Neuronal stem cell (in vitro differentiated cells): ENCODE results near the gene OR8D1.

Source experiments
- DNase-seq: peaks from one replicate; pipeline ENCODE4 v3.0.0-alpha.2; 2013; ENCODE audit warnings: low spot score
- H2AFZ ChIP-seq: one replicate; pipeline ENCODE4 v1.6.1; 2013; ENCODE audit warnings: mild to moderate bottlenecking, low read length, inconsistent platforms
- H2AK5ac ChIP-seq: 2 replicates; pipeline ENCODE4 v1.6.1; 2013; ENCODE audit warnings: low read depth, mild to moderate bottlenecking, inconsistent platforms, low read length, moderate library complexity, mixed read lengths
- H2BK120ac ChIP-seq: 2 replicates; pipeline ENCODE4 v1.6.1; 2013; ENCODE audit warnings: low read depth, mild to moderate bottlenecking, inconsistent platforms, low read length, moderate library complexity, mixed read lengths
- H2BK12ac ChIP-seq: one replicate; pipeline ENCODE4 v1.6.1; 2013; ENCODE audit warnings: low read length, inconsistent platforms
- H2BK15ac ChIP-seq: 2 replicates; pipeline ENCODE4 v1.6.1; 2013; ENCODE audit warnings: mild to moderate bottlenecking, low read length, inconsistent platforms, mixed read lengths
- H2BK5ac ChIP-seq: one replicate; pipeline ENCODE4 v1.6.1; 2013; ENCODE audit warnings: inconsistent platforms, mild to moderate bottlenecking, low read length, moderate library complexity
- H3K14ac ChIP-seq: one replicate; pipeline ENCODE4 v1.6.1; 2013; ENCODE audit warnings: low read length, inconsistent platforms
- H3K18ac ChIP-seq: 2 replicates; pipeline ENCODE4 v1.6.1; 2013; ENCODE audit warnings: low read length, inconsistent platforms
- H3K23ac ChIP-seq: 2 replicates; pipeline ENCODE4 v1.6.1; 2013; ENCODE audit warnings: low read depth, mild to moderate bottlenecking, mixed read lengths, low read length, inconsistent platforms; ENCODE audit not compliant: poor library complexity
- H3K27ac ChIP-seq: replicated peaks from 3 replicates; pipeline ENCODE4 v1.5.1; 2013; ENCODE audit warnings: low read length, inconsistent platforms
- H3K27me3 ChIP-seq, 3 experiments: 2 replicates each; pipeline ENCODE4 v1.6.1; 2013; ENCODE audit warnings: low read length in 3 of 3, mild to moderate bottlenecking in 2 of 3, inconsistent platforms in 1 of 3, low read depth in 1 of 3, mixed read lengths in 1 of 3, moderate library complexity in 1 of 3; ENCODE audit not compliant: control insufficient read depth in 3 of 3, insufficient read depth in 3 of 3
- H3K36me3 ChIP-seq, 2 donors: replicated peaks in 1 of 2; 2 replicates each; pipeline ENCODE4 v1.6.1; 2013; ENCODE audit warnings: low read length in 2 of 2; ENCODE audit not compliant: control insufficient read depth in 2 of 2, insufficient read depth in 2 of 2
- H3K4ac ChIP-seq: 2 replicates; pipeline ENCODE4 v1.6.1; 2013; ENCODE audit warnings: inconsistent platforms, mild to moderate bottlenecking, low read length, moderate library complexity
- H3K4me1 ChIP-seq, 2 donors: 1 replicate in 1 of 2; 2 replicates in 1 of 2; pipeline ENCODE4 v1.6.1; 2013; ENCODE audit warnings: low read length in 2 of 2, low read depth in 1 of 2; ENCODE audit not compliant: control insufficient read depth in 2 of 2, insufficient read depth in 1 of 2
- H3K4me2 ChIP-seq: one replicate; pipeline ENCODE4 v1.6.1; 2013; ENCODE audit warnings: mild to moderate bottlenecking, low read length, inconsistent platforms; ENCODE audit not compliant: insufficient read depth, poor library complexity, severe bottlenecking
- H3K4me3 ChIP-seq, 2 donors: 2 replicates each; pipeline ENCODE4 v1.5.1; 2013; ENCODE audit warnings: low read length in 2 of 2, mild to moderate bottlenecking in 2 of 2, inconsistent platforms in 1 of 2, moderate library complexity in 1 of 2
- H3K79me1 ChIP-seq: one replicate; pipeline ENCODE4 v1.6.1; 2013; ENCODE audit warnings: low read depth, mild to moderate bottlenecking, inconsistent platforms, low read length, moderate library complexity
- H3K9ac ChIP-seq: one replicate; pipeline ENCODE4 v1.6.1; 2013; ENCODE audit warnings: mild to moderate bottlenecking, low read depth, low read length, inconsistent platforms; ENCODE audit not compliant: poor library complexity
- H3K9me3 ChIP-seq, 2 donors: replicated peaks in 1 of 2; 2 replicates each; pipeline versions ENCODE3 to v1.6.1; 2013; ENCODE audit warnings: low read length in 2 of 2, mild to moderate bottlenecking in 2 of 2, inconsistent platforms in 1 of 2, low read depth in 1 of 2, mixed read lengths in 1 of 2, moderate library complexity in 1 of 2; ENCODE audit not compliant: control insufficient read depth in 2 of 2, insufficient read depth in 1 of 2
- H4K8ac ChIP-seq: one replicate; pipeline ENCODE4 v1.6.1; 2013; ENCODE audit warnings: low read depth, mild to moderate bottlenecking, inconsistent platforms, low read length, moderate library complexity
- H4K91ac ChIP-seq: one replicate; pipeline ENCODE4 v1.6.1; 2013; ENCODE audit warnings: low read length, low read depth, mild to moderate bottlenecking, inconsistent platforms; ENCODE audit not compliant: poor library complexity
- WGBS, 2 donors: extraction: QIAGEN DNeasy Blood & Tissue Kit; methylation state at CpG; one replicate each; pipeline ENCODE4 v1.1.7; 2013; ENCODE audit warnings: missing lambda C conversion rate in 2 of 2, mixed read lengths in 1 of 2; ENCODE audit not compliant: insufficient read length in 2 of 2, insufficient replicate concordance in 1 of 2; ENCODE audit errors: extremely low coverage in 2 of 2; 5-methylcytosine and 5-hydroxymethylcytosine counted together

The OR8D1 gene

DNA sequence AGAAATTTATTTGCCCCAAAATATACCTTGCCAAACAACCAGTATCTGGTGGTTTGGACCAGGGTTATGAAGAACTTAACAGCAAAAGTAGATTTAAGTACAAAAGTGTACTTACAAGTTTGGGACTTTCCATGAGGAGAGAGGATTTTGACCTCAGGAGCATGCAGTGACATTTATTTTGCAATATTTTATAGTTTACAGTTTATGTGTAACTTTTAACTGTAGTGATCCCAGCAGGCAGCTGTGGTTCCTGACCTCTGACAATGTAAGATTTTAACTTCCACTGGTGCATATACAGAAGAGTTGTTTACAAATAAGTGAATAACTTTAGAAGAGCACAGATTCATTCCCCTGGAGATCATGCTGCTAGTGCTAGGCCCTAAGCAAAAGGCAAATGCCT lies 6.7 kb downstream of the OR8D1 start:
- no peaks in the 10 kb centered on the region for H3K79me1 ChIP-seq
- H3K9me3 ChIP-seq: no peaks in the 10 kb centered on the region
- no peak overlapping the region for H2BK120ac ChIP-seq
- no peaks in the 10 kb centered on the region for H3K4me1 ChIP-seq
- H3K4ac ChIP-seq: no peak overlapping the region
- no peaks in the 10 kb centered on the region for H3K36me3 ChIP-seq
- no peak overlapping the region for H3K9ac ChIP-seq
- no peak overlapping the region for H3K14ac ChIP-seq
- no peak overlapping the region for H4K8ac ChIP-seq
- H3K4me3 ChIP-seq: no peak overlapping the region
- no peak overlapping the region for H3K18ac ChIP-seq
- no peak overlapping the region for H2BK5ac ChIP-seq
- H3K4me2 ChIP-seq: no peak overlapping the region
- H3K27me3 ChIP-seq: no peaks in the 10 kb centered on the region
- no peak overlapping the region for H2AFZ ChIP-seq
- no peak overlapping the region for H4K91ac ChIP-seq
- DNase-seq: no peak
- no peak overlapping the region for H3K23ac ChIP-seq
- no peak overlapping the region for H2AK5ac ChIP-seq
- no peak overlapping the region for H2BK12ac ChIP-seq
- no peak overlapping the region for H2BK15ac ChIP-seq
- H3K27ac ChIP-seq: no peak overlapping the region

DNA sequence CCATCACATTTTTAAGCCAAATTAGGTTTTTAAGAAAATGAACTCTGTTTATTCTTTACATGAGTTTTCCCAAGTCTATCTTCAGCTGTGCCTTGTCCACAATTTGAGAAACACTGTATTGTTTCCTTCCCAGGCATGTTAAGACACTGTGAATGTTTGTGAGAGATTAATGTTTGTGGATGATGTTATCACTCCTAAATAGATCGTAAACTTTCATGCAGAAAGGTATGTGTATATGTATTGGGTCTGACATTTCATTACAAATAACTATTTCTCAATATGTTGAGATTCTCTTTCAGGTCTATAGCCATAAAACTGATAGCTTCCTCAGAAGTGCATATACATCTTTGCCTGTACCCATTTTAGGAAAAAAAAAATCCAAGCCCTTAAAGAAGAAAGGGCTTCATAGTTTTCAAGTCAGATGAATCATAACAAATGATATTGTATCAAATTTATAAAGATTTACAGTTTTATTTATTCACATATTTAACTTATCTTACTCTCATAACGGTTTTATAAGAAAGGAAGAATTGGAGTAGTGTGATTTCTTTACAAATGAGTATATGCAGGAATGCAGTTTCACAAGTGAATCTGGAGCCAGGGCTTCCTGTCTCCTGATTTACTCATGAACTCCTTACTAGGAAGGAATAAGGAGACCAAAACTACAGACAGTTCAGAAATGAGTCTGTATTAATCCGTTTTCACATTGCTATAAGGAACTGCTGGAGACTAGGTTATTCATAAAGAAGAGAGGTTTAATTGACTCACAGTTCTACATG lies 11.2 kb downstream of the OR8D1 start:
- no peak overlapping the region for H3K18ac ChIP-seq
- no peak overlapping the region for H2BK120ac ChIP-seq
- no peak overlapping the region for H2BK15ac ChIP-seq
- no peaks in the 10 kb centered on the region for H3K4me1 ChIP-seq
- H3K14ac ChIP-seq: no peak overlapping the region
- no peak overlapping the region for H3K4me3 ChIP-seq
- H3K23ac ChIP-seq: no peak overlapping the region
- no peak overlapping the region for H4K8ac ChIP-seq
- H3K4ac ChIP-seq: no peak overlapping the region
- H2BK5ac ChIP-seq: no peak overlapping the region
- H3K4me2 ChIP-seq: no peak overlapping the region
- H3K79me1 ChIP-seq: no peaks in the 10 kb centered on the region
- no peak overlapping the region for H2AFZ ChIP-seq
- H3K36me3 ChIP-seq: no peaks in the 10 kb centered on the region
- no peaks in the 10 kb centered on the region for H3K27me3 ChIP-seq
- no peak overlapping the region for H3K27ac ChIP-seq
- no peaks in the 10 kb centered on the region for H3K9me3 ChIP-seq
- no peak overlapping the region for H2BK12ac ChIP-seq
- no peak for DNase-seq
- H2AK5ac ChIP-seq: no peak overlapping the region
- no CpG with 5 or more reads among the region's 3 CpGs for WGBS, 2 donors
- H3K9ac ChIP-seq: no peak overlapping the region
- no peak overlapping the region for H4K91ac ChIP-seq

DNA sequence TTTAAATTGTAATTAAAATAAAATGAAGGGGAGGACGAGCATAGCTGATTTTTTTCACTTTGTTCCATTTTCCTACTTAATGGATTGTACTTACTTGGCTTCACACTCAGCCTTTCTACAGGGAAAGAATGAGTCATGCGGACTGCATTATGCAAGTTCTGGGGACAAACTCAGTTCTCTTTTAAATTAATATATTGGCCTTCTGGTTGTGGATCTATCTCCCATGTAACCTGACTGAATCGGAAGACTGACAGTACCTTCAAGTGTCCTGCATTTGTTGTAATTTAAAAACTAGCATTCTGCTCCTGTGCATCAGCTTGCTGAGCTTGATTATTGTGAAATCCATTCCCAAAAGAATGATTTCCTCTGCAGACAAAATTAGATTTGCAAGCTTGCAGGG lies 12.2 kb downstream of the OR8D1 start:
- Histone ChIP-seq H2AK5ac (no peak overlapping the region), H2BK120ac (no peak overlapping the region), H4K91ac (no peak overlapping the region), H3K18ac (no peak overlapping the region), H2BK5ac (no peak overlapping the region), H3K4me3 (no peak overlapping the region), H3K36me3 (no peaks in the 10 kb centered on the region), H3K27me3 (no peaks in the 10 kb centered on the region), H3K27ac (no peak overlapping the region), H2BK15ac (no peak overlapping the region), H3K4me2 (no peak overlapping the region), H4K8ac (no peak overlapping the region), H3K9ac (no peak overlapping the region), H3K9me3 (no peaks in the 10 kb centered on the region), H3K14ac (no peak overlapping the region), H2BK12ac (no peak overlapping the region), H3K4ac (no peak overlapping the region), H3K4me1 (no peaks in the 10 kb centered on the region), H2AFZ (no peak overlapping the region), H3K23ac (no peak overlapping the region), H3K79me1 (no peaks in the 10 kb centered on the region)
- DNase-seq: no peak
- WGBS, 2 donors: no CpG with 5 or more reads among the region's 3 CpGs

DNA sequence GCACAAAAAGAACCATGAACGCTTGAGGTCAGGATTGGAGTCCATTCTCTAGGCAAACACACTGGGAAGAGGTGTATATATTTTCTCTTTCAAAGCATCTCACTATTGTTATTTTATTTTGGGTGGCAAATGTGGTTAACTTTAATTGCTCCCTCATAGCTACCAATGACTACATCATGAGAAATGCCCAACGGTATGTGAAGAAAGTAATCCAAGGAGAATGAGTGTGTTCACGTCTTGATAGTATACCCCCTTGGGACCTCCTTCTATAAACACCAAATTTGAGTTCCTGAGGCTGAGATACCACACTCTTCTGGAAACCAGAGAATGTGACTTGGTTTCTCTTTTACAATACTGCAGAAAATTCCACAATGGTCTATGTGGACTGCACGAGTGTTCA lies 15.8 kb downstream of the OR8D1 start:
- no peak overlapping the region for H3K23ac ChIP-seq
- WGBS, 2 donors: no CpG with 5 or more reads among the region's 4 CpGs
- H3K14ac ChIP-seq: no peak overlapping the region
- no peak overlapping the region for H3K4ac ChIP-seq
- H2AFZ ChIP-seq: no peak overlapping the region
- no peaks in the 10 kb centered on the region for H3K79me1 ChIP-seq
- DNase-seq: no peak
- H3K9me3 ChIP-seq: no peaks in the 10 kb centered on the region
- H3K4me1 ChIP-seq: no peaks in the 10 kb centered on the region
- H2BK5ac ChIP-seq: no peak overlapping the region
- H3K4me2 ChIP-seq: no peak overlapping the region
- H3K27ac ChIP-seq: no peak overlapping the region
- no peak overlapping the region for H2BK12ac ChIP-seq
- no peak overlapping the region for H3K18ac ChIP-seq
- H3K36me3 ChIP-seq: no peaks in the 10 kb centered on the region
- H2BK120ac ChIP-seq: no peak overlapping the region
- H2AK5ac ChIP-seq: no peak overlapping the region
- H3K4me3 ChIP-seq: no peak overlapping the region
- no peak overlapping the region for H2BK15ac ChIP-seq
- no peak overlapping the region for H3K9ac ChIP-seq
- no peak overlapping the region for H4K91ac ChIP-seq
- H4K8ac ChIP-seq: no peak overlapping the region
- no peaks in the 10 kb centered on the region for H3K27me3 ChIP-seq
